OCI-LY7 (cell line): ENCODE measurements around the gene SIL1. TPM values are rescaled to one million over a fixed set of nuclear protein-coding genes. Genes with fewer than 3 reads are reported as not detected.
"Not testable (repeated sequence)": the region's sequence is repeated elsewhere in the genome, so short reads cannot be mapped to it uniquely, and the experiment has no call there.

Experiments
- BruUV-seq: library from RNA; stranded (reverse); fragments of 400-500 nt; replicated peaks from 2 replicates; lab custom pipeline; 2021; lab: Mats Ljungman, UMichigan
- CTCF ChIA-PET: fragments of 300-600 bp; sonication (Branson Sonifier 250); formaldehyde crosslinking; loops from one replicate; lab custom pipeline; 2022; ENCODE audit warnings: antibody characterized with exemption; ENCODE audit not compliant: unreplicated experiment; lab: Charles Lee
- POLR2A ChIA-PET: fragments of 300-600 bp; sonication (Branson Sonifier 250); formaldehyde crosslinking; loops from one replicate; lab custom pipeline; 2022; ENCODE audit warnings: antibody characterized with exemption; lab: Charles Lee
- DNase-seq: peaks from one replicate; pipeline ENCODE4 v3.0.0-alpha.2; 2015; ENCODE audit warnings: low spot score
- H2AFZ ChIP-seq: fragments of 200-600 bp; sonication (generic), shearing (Covaris generic); 2 replicates; pipeline ENCODE4 v1.6.1; 2014; ENCODE audit warnings: mild to moderate bottlenecking, antibody characterized with exemption, low read length, moderate library complexity
- H3K27ac ChIP-seq: fragments of 200-600 bp; sonication (generic); 2 replicates; pipeline ENCODE4 v1.5.1; 2014; ENCODE audit warnings: mixed run types, low read depth, mild to moderate bottlenecking, moderate library complexity, low read length, inconsistent platforms; ENCODE audit not compliant: poor library complexity, severe bottlenecking
- H3K36me3 ChIP-seq: fragments of 200-600 bp; sonication (generic); 2 replicates; pipeline ENCODE4 v1.6.1; 2014; ENCODE audit warnings: mild to moderate bottlenecking, antibody characterized with exemption, low read length, moderate library complexity, mixed read lengths; ENCODE audit not compliant: insufficient read depth
- H3K4me1 ChIP-seq: fragments of 200-600 bp; sonication (generic); 2 replicates; pipeline ENCODE4 v1.5.1; 2014; ENCODE audit warnings: mild to moderate bottlenecking, low read length; ENCODE audit not compliant: insufficient read depth, poor library complexity, severe bottlenecking
- H3K4me2 ChIP-seq: fragments of 200-600 bp; sonication (generic); 2 replicates; pipeline ENCODE4 v1.6.1; 2014; ENCODE audit warnings: mild to moderate bottlenecking, low read length
- H3K4me3 ChIP-seq: fragments of 200-600 bp; sonication (generic); 2 replicates; pipeline ENCODE4 v1.5.1; 2014; ENCODE audit warnings: mild to moderate bottlenecking, low read depth, low read length; ENCODE audit not compliant: poor library complexity, severe bottlenecking
- H3K79me2 ChIP-seq: fragments of 200-600 bp; sonication (generic); 2 replicates; pipeline ENCODE4 v1.6.1; 2016; ENCODE audit warnings: low read depth, mild to moderate bottlenecking, low read length, moderate library complexity, mixed read lengths; ENCODE audit not compliant: insufficient read depth
- H3K9me2 ChIP-seq: fragments of 200-600 bp; sonication (generic); 2 replicates; pipeline ENCODE4 v1.6.1; 2016; ENCODE audit warnings: mild to moderate bottlenecking, low read length, mixed read lengths; ENCODE audit not compliant: insufficient read depth
- H3K9me3 ChIP-seq: fragments of 200-600 bp; sonication (generic); 2 replicates; pipeline ENCODE4 v1.6.1; 2014; ENCODE audit warnings: mild to moderate bottlenecking, mixed run types, low read length, mixed read lengths
- H4K20me1 ChIP-seq: fragments of 200-600 bp; sonication (generic); 2 replicates; pipeline ENCODE4 v1.6.1; 2014; ENCODE audit warnings: mild to moderate bottlenecking, antibody characterized with exemption, low read length, moderate library complexity, mixed read lengths; ENCODE audit not compliant: insufficient read depth
- CTCF ChIP-seq: fragments of 200-600 bp; sonication (generic); conservative IDR thresholded peaks from 2 replicates; pipeline ENCODE4 v1.5.1; 2014; ENCODE audit warnings: mild to moderate bottlenecking, antibody characterized with exemption, low read length, moderate library complexity, mixed read lengths
- EZH2phosphoT487 ChIP-seq: fragments of 200-600 bp; sonication (generic); IDR thresholded peaks from 2 replicates; pipeline ENCODE4 v1.6.1; 2018; ENCODE audit warnings: low read depth, borderline replicate concordance, mild to moderate bottlenecking, mixed run types, antibody characterized with exemption, low read length, moderate library complexity, mixed read lengths
- intact Hi-C: fragments of 100-400 bp; cut with micrococcal nuclease; formaldehyde crosslinking; loops from one replicate; pipeline ENCODE4 v1.10.0; 2022; ENCODE audit not compliant: unreplicated experiment
- total RNA-seq, 2 experiments: library from RNA; depleted of rRNA in 1 of 2; stranded (reverse); fragments of >200 nt in 1 of 2; shearing (Covaris generic) in 1 of 2; gene quantifications; 2 replicates each; pipeline ENCODE4 v1.2.3, GENCODE V29; 2014 to 2022

Gene SIL1
- total RNA-seq, 2 experiments from 2014 or later, result 9.2 to 22.8 TPM

- Histone ChIP-seq H2AFZ (no peak overlapping the region), H3K9me3 (no peaks in the 10 kb centered on the region), H3K4me2 (no peak overlapping the region), H3K4me1 (no peaks in the 10 kb centered on the region), H3K36me3 (no peaks in the 10 kb centered on the region), H3K9me2 (no peaks in the 10 kb centered on the region), H3K79me2 (no peaks in the 10 kb centered on the region), H3K4me3 (no peak overlapping the region), H3K27ac (no peak overlapping the region), H4K20me1 (no peaks in the 10 kb centered on the region; the same call in 1 of the 2 replicates)
- no TSS peak for BruUV-seq
- intact Hi-C loops, result no loop called here
- ChIA-PET POLR2A (interaction anchor here (1.2 kb wide), 1 partner anchor 153 kb away, joined by 3 read pairs; no protein-coding TSS in a partner anchor), CTCF (no interaction called here)
- no peak for TF ChIP-seq CTCF
- TF ChIP-seq EZH2phosphoT487, result no peak
- DNase-seq, result no peak
Measured at GRCh38 chr5:139076111-139076510, 122.1 kb downstream of the SIL1 start.

GRCh38 chr5:139075066-139076050, 122.8 kb downstream of the SIL1 start:
- H3K4me2 ChIP-seq, result no peak overlapping the region
- POLR2A ChIA-PET, result interaction anchor here (1.2 kb wide), 1 partner anchor 154 kb away, joined by 3 read pairs; no protein-coding TSS in a partner anchor
- no TSS peak for BruUV-seq

GRCh38 chr5:139073956-139074355, 124.2 kb downstream of the SIL1 start:
- DNase-seq, H3K4me2 ChIP-seq, intact Hi-C loops, H4K20me1 ChIP-seq, CTCF ChIA-PET, H2AFZ ChIP-seq, H3K9me2 ChIP-seq, H3K9me3 ChIP-seq, POLR2A ChIA-PET, H3K36me3 ChIP-seq, H3K79me2 ChIP-seq, H3K27ac ChIP-seq, H3K4me3 ChIP-seq, H3K4me1 ChIP-seq, BruUV-seq: not testable (repeated sequence)

More at GRCh38 chr5:139075066-139076050, 122.8 kb downstream of the SIL1 start:
- Histone ChIP-seq H3K9me2 (no peaks in the 10 kb centered on the region), H3K36me3 (no peaks in the 10 kb centered on the region), H3K4me3 (no peak overlapping the region), H3K4me1 (no peaks in the 10 kb centered on the region), H3K79me2 (no peaks in the 10 kb centered on the region), H2AFZ (no peak overlapping the region), H3K27ac (no peak overlapping the region), H4K20me1 (no peaks in the 10 kb centered on the region; the same call in 1 of the 2 replicates), H3K9me3 (no peaks in the 10 kb centered on the region)
- CTCF ChIA-PET, result no interaction called here
- intact Hi-C loops, result no loop called here
- no peak for DNase-seq
- TF ChIP-seq EZH2phosphoT487 (no peak), CTCF (no peak)
